PC-3 (cell line): ENCODE data around the gene NKX2-3. TPM values are rescaled to one million over a fixed set of nuclear protein-coding genes. Genes with fewer than 3 reads are reported as not detected.

Experiments
- ATAC-seq: fragments of 200-7000 bp; cut with Tn5 transposase; 2 replicates; pipeline ENCODE4 v1.9.1; 2020; ENCODE audit warnings: mild to moderate bottlenecking, moderate library complexity
- BruUV-seq: library from RNA; stranded (reverse); fragments of 400-500 nt; replicated peaks from 2 replicates; lab custom pipeline; 2021; lab: Mats Ljungman, UMichigan
- CTCF ChIA-PET: fragments of 300-600 bp; sonication (Branson Sonifier 250); formaldehyde crosslinking; loops from one replicate; lab custom pipeline; 2022; ENCODE audit warnings: antibody characterized with exemption; lab: Charles Lee
- POLR2A ChIA-PET: fragments of 300-600 bp; sonication (Branson Sonifier 250); formaldehyde crosslinking; loops from one replicate; lab custom pipeline; 2022; ENCODE audit warnings: antibody characterized with exemption; ENCODE audit not compliant: unreplicated experiment; lab: Charles Lee
- DNase-seq: peaks from one replicate; pipeline ENCODE4 v3.0.0-alpha.2; 2015
- H2AFZ ChIP-seq: fragments of 300-600 bp; sonication (generic); 2 replicates; pipeline ENCODE4 v1.6.0; 2016; ENCODE audit warnings: antibody characterized with exemption, low read length
- H3F3A ChIP-seq: fragments of 300-600 bp; sonication (generic); one replicate; pipeline ENCODE4 v1.6.0; 2017; ENCODE audit warnings: antibody characterized with exemption, low read length, control low read depth, mild to moderate bottlenecking; ENCODE audit not compliant: unreplicated experiment
- H3K27ac ChIP-seq: fragments of 300-600 bp; sonication (generic); 2 replicates; pipeline ENCODE4 v1.5.1; 2016; ENCODE audit warnings: mild to moderate bottlenecking, low read length
- H3K27me3 ChIP-seq: fragments of 300-600 bp; sonication (generic); 2 replicates; pipeline ENCODE4 v1.6.1; 2016; ENCODE audit warnings: low read length, mixed read lengths
- H3K36me3 ChIP-seq: fragments of 300-600 bp; sonication (generic); 2 replicates; pipeline ENCODE4 v1.6.1; 2016; ENCODE audit warnings: low read depth, mixed run types, low read length, mixed read lengths
- H3K4me1 ChIP-seq: fragments of 300-600 bp; sonication (generic); 2 replicates; pipeline ENCODE4 v1.5.1; 2016; ENCODE audit warnings: low read length; ENCODE audit not compliant: insufficient read depth
- H3K4me2 ChIP-seq: fragments of 300-600 bp; sonication (generic); 2 replicates; pipeline ENCODE4 v1.6.0; 2016; ENCODE audit warnings: low read length
- H3K4me3 ChIP-seq: fragments of 300-600 bp; sonication (generic); 2 replicates; pipeline ENCODE4 v1.5.1; 2016; ENCODE audit warnings: mild to moderate bottlenecking, low read length, mixed read lengths
- H3K79me2 ChIP-seq: fragments of 300-600 bp; sonication (generic); 2 replicates; pipeline ENCODE4 v1.6.1; 2017; ENCODE audit warnings: low read length, mixed read lengths
- H3K9ac ChIP-seq: fragments of 300-600 bp; sonication (generic); 2 replicates; pipeline ENCODE4 v1.6.0; 2016; ENCODE audit warnings: mild to moderate bottlenecking, low read length
- H3K9me2 ChIP-seq: fragments of 300-600 bp; sonication (generic); replicated peaks from 2 replicates; pipeline ENCODE4 v1.6.1; 2016; ENCODE audit warnings: mixed run types, low read length, mixed read lengths
- H3K9me3 ChIP-seq: fragments of 300-600 bp; sonication (generic); 2 replicates; pipeline ENCODE4 v1.6.1; 2016; ENCODE audit warnings: low read length, mixed read lengths
- H4K20me1 ChIP-seq: fragments of 300-600 bp; sonication (generic); 2 replicates; pipeline ENCODE4 v1.6.1; 2016; ENCODE audit warnings: low read length, mixed read lengths
- CTCF ChIP-seq: fragments of 300-600 bp; sonication (generic); conservative IDR thresholded peaks from 2 replicates; pipeline ENCODE4 v1.5.1; 2017; ENCODE audit warnings: antibody characterized with exemption, low read depth, mild to moderate bottlenecking, low read length
- EZH2 ChIP-seq: fragments of 300-600 bp; sonication (generic); IDR thresholded peaks from one replicate; pipeline ENCODE4 v1.6.1; 2017; ENCODE audit warnings: antibody characterized with exemption, mild to moderate bottlenecking, low read length; ENCODE audit not compliant: unreplicated experiment
- EZH2phosphoT487 ChIP-seq: fragments of 300-600 bp; sonication (generic); IDR thresholded peaks from 2 replicates; pipeline ENCODE4 v1.6.1; 2018; ENCODE audit warnings: mild to moderate bottlenecking, antibody characterized with exemption, low read length, borderline replicate concordance
- intact Hi-C: fragments of 100-400 bp; cut with micrococcal nuclease; formaldehyde crosslinking; loops from 2 replicates; pipeline ENCODE4 v1.9.0; 2023
- total RNA-seq: library from RNA; depleted of rRNA; stranded (reverse); fragments of >200 nt; gene quantifications from 2 replicates; pipeline ENCODE4 v1.2.3, GENCODE V29; 2014

The NKX2-3 gene
- total RNA-seq, 1 experiment from 2014 or later, result 0.07 TPM

GRCh38 chr10:99531026-99531695, 1.6 kb upstream of the NKX2-3 start:
- CTCF ChIA-PET, result no interaction called here
- intact Hi-C loops, result no loop called here
- no peaks in the 10 kb centered on the region for H3K9me3 ChIP-seq
- no peaks in the 10 kb centered on the region for H3K9me2 ChIP-seq
- BruUV-seq, result no TSS peak
- no peaks in the 10 kb centered on the region for H3K79me2 ChIP-seq
- no peak for DNase-seq
- no peaks in the 10 kb centered on the region; the same call in 1 of the 2 replicates for H4K20me1 ChIP-seq
- 0 out of 2 replicates have a peak, but pooled peaks cover 5% of the 10 kb centered on the region for H3K4me1 ChIP-seq
- no peak for TF ChIP-seq EZH2
- no peak for TF ChIP-seq CTCF
- no peak for TF ChIP-seq EZH2phosphoT487
- H2AFZ ChIP-seq, result no peak overlapping the region
- no peak for ATAC-seq
- H3F3A ChIP-seq, result no peaks in the 10 kb centered on the region
- H3K4me2 ChIP-seq, result no peak overlapping the region
- H3K9ac ChIP-seq, result no peak overlapping the region
- H3K27ac ChIP-seq, result no peak overlapping the region
- POLR2A ChIA-PET, result no interaction called here
- H3K36me3 ChIP-seq, result no peaks in the 10 kb centered on the region
- H3K27me3 ChIP-seq, result peaks cover 80% of the 10 kb centered on the region
- H3K4me3 ChIP-seq, result no peak overlapping the region

- TF ChIP-seq CTCF (no peak), EZH2 (no peak), EZH2phosphoT487 (no peak)
- no TSS peak for BruUV-seq
- DNase-seq (no peak), ATAC-seq (no peak)
- H3K79me2 ChIP-seq, result no peaks in the 10 kb centered on the region
- 0 out of 2 replicates have a peak, but pooled peaks cover 5% of the 10 kb centered on the region for H3K4me1 ChIP-seq
- ChIA-PET CTCF (no interaction called here), POLR2A (no interaction called here)
- H3F3A ChIP-seq, result no peaks in the 10 kb centered on the region
- H3K4me2 ChIP-seq, result peak overlapping the region; percentile 73; the same call in 1 of the 2 replicates
- no peak overlapping the region for H2AFZ ChIP-seq
- no peaks in the 10 kb centered on the region for H3K9me2 ChIP-seq
- peaks cover 84% of the 10 kb centered on the region for H3K27me3 ChIP-seq
- no peak overlapping the region for H3K4me3 ChIP-seq
- intact Hi-C loops, result no loop called here
- no peak overlapping the region for H3K27ac ChIP-seq
- no peaks in the 10 kb centered on the region; the same call in 1 of the 2 replicates for H4K20me1 ChIP-seq
- H3K9me3 ChIP-seq, result no peaks in the 10 kb centered on the region
- H3K36me3 ChIP-seq, result no peaks in the 10 kb centered on the region
- no peak overlapping the region for H3K9ac ChIP-seq
Measured at GRCh38 chr10:99531696-99532593, 797 bp upstream of the NKX2-3 start.
